Spleen (tissue), 7 donors: Measurements from ENCODE around the gene ANKRD17.

Experiments
- POLR2AphosphoS5 ChIP-seq, 3 donors: sonication (generic); formaldehyde crosslinking; IDR thresholded peaks; one replicate each; pipeline ENCODE4 v1.5.1; 2017; ENCODE audit warnings: antibody characterized with exemption in 3 of 3
- TF ChIP-seq, protein P1 (sequence below), 11 experiments: fragments of 200-600 bp in 7 of 11; fragments of 450-650 bp in 4 of 11; sonication (generic) in 4 of 11; IDR thresholded peaks in 8 of 11; conservative IDR thresholded peaks in 3 of 11; 1 replicate in 7 of 11; 2 replicates in 4 of 11; pipeline versions ENCODE4 v1.4.0 to v1.8.0; 2016 to 2021; ENCODE audit warnings: antibody characterized with exemption in 11 of 11, inconsistent platforms in 4 of 11, mild to moderate bottlenecking in 1 of 11
- donor health status: DM: no; HTN: no; CAD: no; lungs with moderate emphysema.
- donor health status: DM: no; HTN: no; CAD: no.
- donor health status: DM: no; HTN: no; CAD: no.

DNA sequence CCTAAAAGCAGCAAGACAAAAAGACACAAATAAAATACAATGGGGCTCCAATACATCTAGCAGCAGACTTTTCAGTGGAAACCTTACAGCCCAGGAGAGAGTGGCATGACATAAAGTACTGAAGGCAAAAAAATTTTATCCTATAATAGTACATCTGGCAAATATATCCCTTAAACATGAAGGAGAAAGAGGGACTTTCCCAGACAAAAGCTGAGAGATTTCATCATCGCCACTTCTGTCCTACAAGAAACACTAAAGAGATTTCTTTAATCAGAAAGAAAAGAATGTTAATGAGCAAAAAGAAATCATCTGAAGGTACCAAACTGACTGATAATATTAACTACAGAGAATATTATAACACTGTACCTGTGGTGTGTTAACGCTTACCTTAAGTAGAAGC, 86.4 kb downstream of the ANKRD17 start:
- TF ChIP-seq POLR2AphosphoS5 (IDR thresholded peaks at IDR 0.05), result no peak
- TF ChIP-seq, protein P1, sequence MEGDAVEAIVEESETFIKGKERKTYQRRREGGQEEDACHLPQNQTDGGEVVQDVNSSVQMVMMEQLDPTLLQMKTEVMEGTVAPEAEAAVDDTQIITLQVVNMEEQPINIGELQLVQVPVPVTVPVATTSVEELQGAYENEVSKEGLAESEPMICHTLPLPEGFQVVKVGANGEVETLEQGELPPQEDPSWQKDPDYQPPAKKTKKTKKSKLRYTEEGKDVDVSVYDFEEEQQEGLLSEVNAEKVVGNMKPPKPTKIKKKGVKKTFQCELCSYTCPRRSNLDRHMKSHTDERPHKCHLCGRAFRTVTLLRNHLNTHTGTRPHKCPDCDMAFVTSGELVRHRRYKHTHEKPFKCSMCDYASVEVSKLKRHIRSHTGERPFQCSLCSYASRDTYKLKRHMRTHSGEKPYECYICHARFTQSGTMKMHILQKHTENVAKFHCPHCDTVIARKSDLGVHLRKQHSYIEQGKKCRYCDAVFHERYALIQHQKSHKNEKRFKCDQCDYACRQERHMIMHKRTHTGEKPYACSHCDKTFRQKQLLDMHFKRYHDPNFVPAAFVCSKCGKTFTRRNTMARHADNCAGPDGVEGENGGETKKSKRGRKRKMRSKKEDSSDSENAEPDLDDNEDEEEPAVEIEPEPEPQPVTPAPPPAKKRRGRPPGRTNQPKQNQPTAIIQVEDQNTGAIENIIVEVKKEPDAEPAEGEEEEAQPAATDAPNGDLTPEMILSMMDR (IDR thresholded peaks at IDR 0.05 in 8 of 11, conservative IDR thresholded peaks at IDR 0.05 in 3 of 11), result no peak
